NCI-H1417 (cell line): Measurements from ENCODE around the gene ARF3.
A peak's percentile ranks its signal among the peaks of the same experiment; 100 is the strongest.

Experiments
- DNase-seq, 3 experiments: peaks; one replicate each; lab custom pipeline; 2025; lab: John Stamatoyannopoulos, UW

ARF3 gene

DNA sequence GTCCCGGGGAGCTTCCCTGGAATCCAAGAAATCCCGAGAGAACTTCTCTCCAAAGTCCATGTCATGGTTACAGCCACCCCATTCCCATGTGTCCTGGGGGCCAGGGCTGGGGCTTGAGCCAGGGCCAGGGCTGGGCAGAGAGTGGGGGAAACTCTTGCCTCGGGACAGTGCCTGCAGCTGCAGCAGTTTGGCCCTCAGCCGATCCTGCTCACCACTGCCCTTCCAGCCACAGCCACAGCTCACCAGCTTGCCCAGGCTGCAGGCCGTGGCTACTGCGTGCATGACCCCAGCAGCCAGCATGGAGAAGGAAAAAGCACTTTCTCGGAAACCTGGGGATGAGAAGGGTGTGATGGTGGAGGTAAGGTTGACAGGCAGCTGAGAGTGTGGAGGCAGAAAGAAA, 10.7 kb upstream of the ARF3 start:
- DNase-seq, result no peak

DNA sequence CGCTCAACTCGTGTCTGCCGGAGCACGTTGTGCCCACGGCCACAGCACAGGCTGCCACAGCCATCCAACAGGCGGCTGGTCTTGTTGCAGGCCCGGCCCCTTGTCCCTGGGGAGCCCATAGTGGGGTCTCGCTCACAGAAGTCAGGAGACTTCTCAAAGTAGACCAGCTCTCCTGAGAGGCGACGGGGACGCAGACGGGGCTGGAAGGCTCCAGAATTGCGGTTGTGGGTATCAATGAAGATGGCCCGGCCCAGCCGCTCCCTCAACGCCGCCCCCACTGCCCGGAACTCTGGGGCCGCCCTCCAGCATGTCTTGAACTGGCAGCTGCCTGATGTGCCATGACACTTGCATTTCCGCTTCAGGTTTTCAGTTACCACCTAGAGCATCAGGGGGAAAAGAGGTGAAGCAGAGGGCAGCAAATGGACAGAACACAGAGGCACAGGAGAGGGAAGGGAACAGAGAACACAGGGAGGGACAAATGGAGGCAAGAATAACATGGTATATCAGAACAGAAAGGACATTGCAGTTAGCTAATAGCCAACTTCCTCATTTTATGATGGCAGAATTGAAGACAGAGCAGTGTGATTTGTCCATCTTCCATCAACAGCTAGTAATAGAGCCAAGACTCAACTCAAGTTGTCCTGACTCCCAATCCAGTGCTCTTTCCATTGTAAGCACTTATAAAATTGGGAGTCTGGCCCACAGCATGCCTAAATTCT, 9.0 kb upstream of the ARF3 start:
- DNase-seq, result no peak

DNA sequence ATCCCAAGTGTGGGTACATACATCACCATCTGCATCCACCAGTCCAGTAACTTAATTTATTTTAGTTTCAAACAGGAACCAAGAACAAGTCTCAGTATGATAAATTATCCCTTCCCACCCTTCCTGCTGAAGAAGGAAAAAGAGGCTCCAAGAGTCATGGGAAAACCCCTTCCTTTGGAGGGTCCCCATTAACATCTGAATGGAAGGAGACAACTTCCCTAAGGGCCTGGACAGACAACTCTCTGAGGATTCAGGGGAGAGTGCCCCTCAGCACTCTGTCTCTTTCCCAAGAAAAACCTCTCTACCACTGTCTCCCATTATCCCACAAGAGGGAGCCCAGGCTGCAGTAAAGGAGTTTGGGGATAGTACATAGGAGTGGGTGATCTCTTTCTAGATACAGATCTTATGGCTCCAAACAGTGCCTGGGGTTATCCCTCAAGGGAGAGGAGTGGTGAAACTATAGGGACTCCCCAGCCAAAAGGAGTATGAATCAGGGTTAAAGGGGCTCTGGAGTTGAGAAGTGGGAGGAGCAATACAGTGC, 8.1 kb upstream of the ARF3 start:
- peak in 1 of 3 experiments; percentile 57 for DNase-seq

DNA sequence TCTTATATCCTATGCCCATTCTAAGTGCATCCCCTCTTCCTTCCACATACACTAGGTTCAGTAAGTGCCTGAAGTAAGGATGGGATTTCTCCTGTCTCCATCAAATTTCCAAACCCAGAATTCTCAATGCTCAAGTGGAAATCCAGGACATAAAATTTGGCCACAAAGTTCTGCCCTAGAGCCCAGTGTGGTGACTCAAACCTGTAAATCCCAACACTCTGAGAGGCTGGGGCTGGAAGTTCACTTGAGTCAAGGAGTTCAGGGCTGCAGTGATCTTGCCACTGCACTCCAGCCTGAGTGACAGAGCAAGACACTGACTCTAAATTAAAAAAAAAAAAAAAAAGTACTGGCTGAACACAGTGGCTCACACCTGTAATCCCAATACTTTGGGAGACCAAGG, 4.5 kb upstream of the ARF3 start:
- DNase-seq, result no peak

DNA sequence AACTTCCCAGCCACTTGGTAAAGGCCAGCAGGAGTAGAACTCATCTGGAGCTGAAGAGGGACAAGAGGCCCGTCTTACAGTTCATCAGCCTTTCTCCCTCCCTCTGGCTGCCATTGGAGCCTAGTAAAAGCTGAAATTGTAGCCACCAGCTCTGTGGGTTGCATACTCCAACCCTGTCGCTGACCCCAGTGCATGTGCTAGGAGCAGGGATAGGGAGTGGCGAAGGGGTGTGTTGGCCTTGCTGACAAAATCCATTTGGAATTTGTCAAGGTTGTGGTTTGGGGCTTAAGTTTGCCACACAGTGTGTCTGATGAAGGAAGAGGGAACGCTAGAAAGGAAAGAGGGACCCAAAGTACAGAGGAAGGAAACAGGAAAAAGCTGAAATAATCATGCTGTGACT, 4.0 kb upstream of the ARF3 start:
- no peak for DNase-seq

DNA sequence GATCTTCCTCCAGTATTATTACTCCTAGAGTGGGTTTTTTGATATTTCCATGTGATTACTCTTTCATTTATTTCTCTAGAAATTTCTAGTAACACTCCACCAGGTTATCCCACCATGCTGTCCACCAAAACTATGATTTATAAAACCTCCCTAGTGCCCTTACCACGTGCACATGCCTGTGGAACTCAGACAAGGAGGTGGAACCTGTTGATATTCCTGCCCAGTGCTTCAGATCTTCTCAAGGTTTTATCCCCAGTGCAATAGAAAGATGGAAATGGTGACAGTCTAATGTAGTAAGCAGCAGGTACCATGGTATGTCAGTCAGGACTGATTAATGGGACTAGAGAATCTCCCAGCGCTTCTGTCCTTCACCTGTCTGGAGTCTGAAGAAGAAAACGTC, 3.5 kb upstream of the ARF3 start:
- DNase-seq, result no peak

DNA sequence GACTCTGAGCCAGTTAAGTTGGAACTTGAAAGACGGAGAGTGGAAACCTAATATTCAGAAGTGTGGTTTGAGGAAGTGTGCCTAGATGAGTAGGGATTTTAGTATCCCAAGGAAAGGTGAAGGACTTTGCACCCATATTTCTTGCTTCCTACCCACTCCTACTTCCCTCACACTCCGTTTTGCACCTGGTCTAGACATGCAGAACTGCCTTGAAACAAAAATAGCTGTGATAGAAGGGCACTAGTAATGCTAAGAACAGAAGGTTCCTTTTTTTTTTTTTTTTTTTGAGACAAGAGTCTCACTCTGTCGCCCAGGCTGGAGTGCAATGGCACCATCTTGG, 732 bp upstream of the ARF3 start:
- DNase-seq, result no peak

DNA sequence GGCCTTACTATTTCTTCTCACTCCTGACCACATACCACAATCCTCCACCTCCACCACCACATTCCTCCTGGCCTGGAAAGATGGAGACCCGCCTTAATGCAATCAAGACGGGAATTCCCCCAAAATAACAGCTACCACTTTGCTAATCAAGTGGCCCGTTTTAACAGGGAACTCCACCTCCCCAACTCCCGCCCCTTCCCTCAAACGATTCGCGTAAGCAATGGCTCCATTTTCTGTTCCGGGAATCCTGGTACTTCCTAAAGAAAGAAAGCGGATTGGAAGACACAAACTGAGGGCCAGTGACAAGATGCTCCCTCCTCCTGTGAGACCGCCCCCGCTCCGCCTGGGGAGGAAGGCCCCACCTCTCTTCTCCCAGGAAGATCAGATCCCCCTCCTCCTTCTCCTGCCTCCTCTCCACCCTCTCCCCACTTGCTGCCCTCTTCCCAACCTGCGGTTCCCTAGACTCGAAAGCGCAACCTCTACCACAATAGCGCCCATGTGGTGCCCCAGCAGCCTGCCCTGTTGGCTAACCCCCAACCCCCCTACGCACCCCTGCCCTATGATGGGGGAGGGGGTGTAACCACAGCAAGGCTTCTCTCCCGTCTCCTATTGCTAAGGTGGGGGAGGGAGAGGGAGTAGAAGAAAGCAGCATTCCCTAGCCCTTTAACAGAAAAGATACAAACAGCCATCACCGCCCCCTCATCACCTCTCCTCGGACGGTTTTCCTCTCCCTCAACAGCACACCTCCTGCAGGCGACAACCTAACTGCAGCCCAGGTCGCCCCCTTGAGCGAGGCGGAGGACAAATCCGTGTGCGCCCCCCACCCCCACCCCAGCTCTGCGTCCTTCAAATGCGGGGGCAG, 777 bp downstream of the ARF3 start:
- peak; percentile 80 to 92 (median 91) for DNase-seq

DNA sequence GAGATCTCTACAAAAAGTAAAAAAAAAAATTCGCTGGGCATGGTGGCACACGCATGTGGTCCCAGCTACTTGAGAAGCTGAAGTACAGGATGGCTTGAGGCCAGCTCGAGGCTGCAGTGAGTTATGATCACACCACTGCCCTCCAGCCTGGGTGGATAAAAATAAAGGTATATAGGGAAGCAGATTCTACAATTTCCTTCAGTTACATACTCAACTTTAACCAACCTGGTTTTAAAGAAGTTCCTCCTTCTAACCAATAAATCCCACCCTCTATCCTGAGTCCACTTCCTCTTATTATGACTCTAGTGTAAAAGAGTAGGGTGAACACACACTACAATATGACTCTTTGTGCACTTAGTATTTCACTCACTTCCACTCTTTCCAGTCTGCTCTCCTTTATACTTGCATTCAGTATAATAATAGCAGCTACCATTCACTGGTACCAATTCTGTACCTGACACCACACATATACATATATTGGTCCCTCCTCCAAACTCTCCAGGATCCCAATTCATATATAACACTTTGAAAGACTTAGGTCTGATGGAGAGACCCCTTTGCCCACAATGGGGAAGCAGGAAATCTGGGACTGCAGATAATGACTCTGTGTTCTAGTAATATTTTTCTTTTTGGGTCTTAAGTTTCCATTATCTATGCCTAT, 2.3 kb downstream of the ARF3 start:
- no peak for DNase-seq

DNA sequence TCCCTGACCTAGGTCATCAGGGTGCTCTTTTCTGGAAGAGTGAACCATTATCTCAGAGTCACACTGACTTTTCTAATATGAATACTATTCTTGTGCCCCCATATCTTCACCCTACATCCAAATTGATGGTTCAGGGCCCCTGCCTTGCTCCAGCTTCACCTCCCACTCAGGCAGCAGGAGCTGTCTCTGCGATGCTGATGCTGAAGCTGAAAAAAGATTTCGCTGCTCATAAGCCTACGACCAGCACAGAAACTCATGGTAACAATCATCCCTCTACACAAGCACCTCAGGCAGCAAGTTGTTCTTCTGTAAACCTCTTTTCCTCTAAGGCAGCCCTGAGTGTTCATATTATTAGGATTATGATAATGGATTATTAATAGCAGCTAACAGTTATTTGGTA, 3.2 kb downstream of the ARF3 start:
- no peak for DNase-seq

DNA sequence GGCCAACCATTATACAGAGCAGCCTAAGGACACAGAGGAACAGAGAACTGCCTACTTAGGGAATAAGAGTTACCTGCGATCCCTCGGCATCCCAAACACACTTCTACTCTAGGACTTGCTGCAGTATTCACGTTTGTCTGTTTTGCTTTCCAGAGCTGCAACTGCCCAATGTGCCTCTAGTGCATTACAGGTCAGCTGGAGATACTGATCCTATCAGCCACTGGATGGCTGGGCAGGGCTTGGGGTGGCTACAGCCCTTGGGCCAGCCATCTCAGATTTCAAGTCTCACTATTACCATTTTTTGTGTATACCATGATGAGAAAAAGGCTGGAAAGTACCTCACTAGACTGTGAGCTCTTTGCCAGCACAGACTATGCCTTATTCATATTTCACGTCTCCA, 4.6 kb downstream of the ARF3 start:
- DNase-seq, result no peak

DNA sequence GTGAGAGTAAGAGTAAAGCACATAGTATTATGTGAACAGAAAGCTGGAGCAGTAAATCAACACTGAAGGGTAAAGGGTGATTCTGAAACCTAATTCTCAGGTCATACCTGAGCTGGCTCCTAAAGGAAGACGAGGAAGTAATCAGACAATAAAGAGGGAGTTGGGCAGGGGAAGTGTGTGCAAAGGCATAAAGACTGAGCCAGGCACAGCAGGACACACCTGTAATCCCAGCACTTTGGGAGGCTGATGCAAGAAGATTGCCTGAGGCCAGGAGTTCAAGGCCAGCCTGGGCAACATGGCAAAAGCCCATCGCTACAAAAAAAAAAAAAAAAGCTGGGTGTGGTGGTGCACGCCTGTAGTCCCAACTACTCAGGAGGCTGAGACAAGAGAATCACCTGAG, 9.6 kb downstream of the ARF3 start:
- no peak for DNase-seq

DNA sequence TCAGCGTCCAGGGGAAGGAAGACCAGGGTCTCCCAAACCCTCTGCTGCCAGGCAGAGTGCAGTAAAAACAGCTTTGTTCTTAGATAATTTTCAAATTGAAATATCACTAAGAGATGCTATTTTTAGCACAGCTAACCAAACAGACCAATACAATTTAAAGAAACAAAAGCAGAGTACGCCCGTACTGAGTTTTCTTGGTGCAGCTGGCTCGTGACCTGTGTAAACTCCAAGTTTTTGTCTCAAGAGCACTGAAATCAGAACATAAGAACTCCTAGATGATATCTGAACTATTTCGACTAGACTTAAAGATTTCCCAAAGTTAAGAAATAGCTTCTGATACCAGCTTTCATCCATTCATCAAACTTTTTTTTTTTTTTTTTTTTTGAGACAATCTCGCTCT, 10.3 kb downstream of the ARF3 start:
- no peak for DNase-seq

DNA sequence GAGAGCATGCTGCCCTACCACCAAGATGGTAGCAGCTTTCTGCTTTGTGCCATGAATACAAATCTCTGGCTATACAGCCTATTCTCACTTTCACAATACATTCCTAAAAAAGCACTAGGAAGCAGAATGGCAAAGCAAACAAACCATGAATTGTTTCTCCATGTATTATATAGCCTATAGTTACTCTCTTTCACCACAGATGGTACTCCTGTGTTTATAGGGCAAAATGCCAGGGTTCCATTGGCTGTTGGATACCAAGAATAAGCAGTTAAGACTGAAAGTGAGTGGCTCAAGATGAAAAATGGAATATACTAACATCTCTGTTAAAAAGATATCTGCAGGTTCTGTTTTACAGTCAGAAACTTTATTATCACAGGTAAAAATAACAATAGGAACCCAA, 11.1 kb downstream of the ARF3 start:
- peak in 1 of 3 experiments; percentile 59 for DNase-seq

DNA sequence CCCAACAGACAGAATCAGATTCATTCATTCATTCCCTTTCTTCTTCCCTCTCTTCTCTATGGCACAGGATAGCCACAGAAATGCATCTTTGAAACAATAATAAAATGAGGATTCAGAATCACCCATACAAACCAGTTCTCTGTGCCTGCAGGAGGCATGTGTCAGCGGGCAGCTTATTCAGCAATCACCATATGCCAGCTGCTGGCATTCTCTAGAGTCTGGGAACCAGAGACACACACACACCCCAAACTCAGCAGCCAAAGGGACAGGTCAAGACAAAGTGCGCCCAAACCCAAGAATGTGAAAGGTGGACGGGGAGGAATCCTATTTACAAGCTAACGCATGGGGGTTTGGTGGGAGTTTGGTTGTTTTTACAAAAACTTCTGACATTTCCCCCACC, 14.1 kb downstream of the ARF3 start:
- no peak for DNase-seq

DNA sequence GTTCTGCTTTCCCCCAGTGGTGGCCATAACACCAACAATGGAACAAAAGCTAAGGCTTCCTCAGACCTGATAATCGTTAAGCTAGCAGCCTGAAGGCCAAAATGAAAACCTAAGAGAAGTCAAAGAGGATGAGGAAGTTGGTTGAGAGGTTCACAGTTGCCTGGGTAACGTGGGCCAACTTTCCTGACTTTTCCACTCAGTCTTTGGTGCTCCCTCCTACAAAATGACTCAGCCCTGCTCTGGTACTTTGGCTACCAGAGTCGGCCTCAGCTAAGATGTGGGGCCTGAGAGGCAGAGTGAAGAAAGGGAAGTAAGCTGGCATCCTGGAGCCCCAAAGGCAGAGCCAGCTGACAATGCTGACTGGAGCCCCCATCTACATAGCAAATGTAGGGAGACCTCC, 17.1 kb downstream of the ARF3 start:
- no peak for DNase-seq

DNA sequence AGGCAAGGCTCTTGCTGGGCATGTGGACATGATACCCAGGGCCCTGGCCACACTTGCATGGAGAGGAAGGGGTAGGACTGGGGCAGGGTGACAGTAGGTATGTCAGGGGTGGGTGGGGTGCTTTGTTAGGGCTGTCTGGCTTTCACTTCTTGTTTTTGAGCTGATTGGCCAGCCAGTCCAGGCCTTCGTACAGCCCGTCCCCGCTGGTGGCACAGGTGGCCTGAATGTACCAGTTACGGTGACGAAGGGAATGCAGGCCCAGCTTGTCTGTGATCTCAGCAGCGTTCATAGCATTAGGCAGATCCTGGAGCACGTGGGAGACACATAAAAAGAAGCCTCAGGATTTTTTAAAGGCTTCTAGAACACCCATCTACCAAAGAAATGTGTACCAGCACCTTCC, 18.5 kb downstream of the ARF3 start:
- DNase-seq, result no peak

DNA sequence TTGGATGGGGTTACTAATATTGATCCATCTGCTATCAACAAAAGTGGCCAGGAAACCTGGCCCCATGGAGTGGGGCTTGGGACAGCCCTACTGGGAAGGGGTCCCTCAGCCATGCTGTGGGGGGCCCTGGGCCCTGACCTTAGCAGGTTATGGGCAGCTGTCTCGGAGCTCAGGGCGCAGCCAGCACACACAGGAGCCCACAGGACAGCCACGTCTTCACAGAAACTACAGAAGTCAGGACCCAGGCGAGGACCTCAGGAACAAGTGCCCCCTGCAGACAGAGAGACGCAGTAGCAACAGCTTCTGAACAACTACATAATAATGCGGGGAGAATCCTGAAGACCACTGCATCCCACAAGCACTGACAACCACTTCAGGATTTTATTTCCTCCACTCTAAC, 20.1 kb downstream of the ARF3 start:
- no peak for DNase-seq

DNA sequence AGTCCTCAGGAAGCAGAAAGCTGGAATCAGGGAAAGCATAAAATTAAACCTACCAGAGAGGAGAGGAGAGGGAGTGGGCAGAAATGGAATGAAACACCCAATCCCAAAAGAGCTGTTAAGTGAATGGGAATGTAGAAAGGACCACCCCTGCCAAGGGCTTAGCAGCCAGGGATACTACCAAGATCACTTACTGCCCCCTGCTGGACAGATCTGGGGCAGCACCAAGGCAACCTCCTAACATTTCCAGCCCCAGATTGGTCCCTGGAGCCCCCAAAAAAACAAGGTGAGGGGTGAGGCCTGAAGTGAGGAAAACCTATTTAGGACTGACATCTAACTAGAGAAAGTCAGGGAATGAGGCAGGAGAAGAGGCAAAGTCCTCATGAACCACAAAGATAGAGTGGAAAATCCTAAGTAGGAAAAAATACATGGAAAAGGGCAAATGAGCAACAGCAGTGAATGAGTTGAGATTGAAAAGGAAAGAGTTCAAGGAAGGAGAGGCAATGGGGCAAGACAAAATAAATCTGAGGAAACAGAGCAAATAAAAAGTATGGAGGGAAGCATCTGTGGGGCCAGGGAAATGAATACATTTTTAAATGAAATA, 20.8 kb downstream of the ARF3 start:
- peak; percentile 61 to 76 (median 65) for DNase-seq

DNA sequence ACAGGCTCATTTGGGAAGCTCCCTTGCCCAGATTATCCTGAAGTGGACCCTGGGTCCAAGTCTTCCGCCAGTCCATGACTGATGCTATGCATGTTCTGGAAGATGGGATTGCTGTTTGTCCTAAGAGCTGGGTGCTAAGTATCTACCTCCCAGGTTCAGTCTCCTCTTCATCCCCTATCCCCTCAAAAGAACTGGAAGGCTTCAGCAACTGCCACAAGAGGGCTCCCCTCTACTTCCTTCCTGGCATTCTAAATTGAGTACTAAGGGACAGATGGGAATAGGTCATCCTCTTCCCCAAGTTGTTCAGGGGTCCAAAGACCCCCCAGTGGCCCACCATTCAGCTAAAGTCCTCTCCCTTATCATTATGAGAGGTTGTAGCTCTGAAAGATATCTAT, 23.0 kb downstream of the ARF3 start:
- peak in 2 of 3 experiments; percentile 15 to 33 for DNase-seq

DNA sequence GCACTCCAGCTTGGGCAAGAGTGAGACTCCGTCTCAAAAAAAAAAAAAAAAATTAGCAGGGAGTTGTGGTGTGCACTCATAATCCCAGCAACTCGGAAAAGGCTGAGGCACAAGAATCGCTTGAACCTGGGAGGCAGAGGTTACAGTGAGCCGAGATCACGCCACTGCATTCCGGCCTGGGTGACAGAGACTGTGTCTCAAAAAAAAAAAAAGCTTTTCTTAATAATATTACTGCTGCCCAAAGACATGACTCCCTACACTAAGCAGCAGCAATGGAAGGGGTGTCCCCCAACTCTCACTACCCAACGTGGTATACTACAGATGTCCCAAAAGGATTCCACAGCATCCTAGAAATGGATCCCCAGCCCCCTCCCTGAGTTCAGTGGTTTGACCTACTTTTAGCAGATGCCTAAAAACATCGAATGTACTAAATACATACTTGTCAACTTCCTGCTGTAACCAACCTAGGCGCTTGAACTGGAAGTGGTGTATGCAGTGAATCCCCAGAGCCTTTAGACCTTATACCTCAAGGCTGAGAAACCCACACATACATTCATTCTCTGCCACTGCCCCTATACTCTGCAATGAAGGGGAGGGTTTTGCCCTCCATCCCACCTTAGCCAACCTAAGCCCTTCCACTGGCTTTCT, 23.5 kb downstream of the ARF3 start:
- DNase-seq, result no peak

DNA sequence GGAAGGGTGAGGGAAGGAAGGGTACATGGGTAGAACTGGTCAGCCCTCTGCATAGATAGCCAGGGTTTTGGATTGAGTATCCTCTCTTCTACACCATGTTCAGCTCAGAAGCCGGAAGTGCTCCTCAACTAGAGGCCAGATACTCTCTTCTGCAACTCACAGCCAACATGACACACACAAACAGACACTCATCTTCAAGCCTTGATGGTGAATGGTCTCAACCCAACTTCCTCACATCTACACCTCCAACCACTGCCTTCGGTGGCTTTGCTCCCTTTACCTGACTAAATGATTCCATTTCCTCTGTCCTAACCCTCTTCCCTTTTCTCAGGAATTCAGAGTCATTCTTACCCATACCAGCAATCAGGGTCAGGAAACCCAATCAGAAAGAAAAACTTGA, 24.4 kb downstream of the ARF3 start:
- DNase-seq, result no peak
